Right lobe of liver (tissue), 4 donors: ENCODE results near the gene VSNL1.

Experiments used
- CTCF ChIP-seq, 4 donors: fragments of 200-600 bp in 3 of 4; fragments of 450-650 bp in 1 of 4; IDR thresholded peaks; one replicate each; pipeline versions ENCODE4 v1.5.1 to v1.8.0; 2016 to 2022; ENCODE audit warnings: antibody characterized with exemption in 4 of 4, mild to moderate bottlenecking in 2 of 4
- POLR2A ChIP-seq: fragments of 450-650 bp; IDR thresholded peaks from one replicate; pipeline ENCODE4 v1.6.1; 2017; ENCODE audit warnings: antibody characterized with exemption, mild to moderate bottlenecking
- donor health status: DM: no; HTN: no; CAD: no.
- donor health status: DM: no; HTN: no; CAD: no.
- donor health status: DM: no; HTN: yes; CAD: no.

GRCh38 chr2:17617955-17618354, 77.5 kb downstream of the VSNL1 start:
- TF ChIP-seq CTCF (IDR thresholded peaks at IDR 0.05) (no peak), POLR2A (no peak)
